Panc1 (cell line): Measurements from ENCODE around the gene ZC3HAV1.

ENCODE experiments used
- CTCF ChIP-seq: fragments of 450-650 bp; IDR thresholded peaks from 2 replicates; pipeline ENCODE4 v1.5.1; 2017; ENCODE audit warnings: mild to moderate bottlenecking
- POLR2AphosphoS5 ChIP-seq: IDR thresholded peaks from 2 replicates; pipeline ENCODE4 v1.6.1; 2012; ENCODE audit warnings: mild to moderate bottlenecking, low read depth, low read length, moderate library complexity
- SIN3A ChIP-seq: IDR thresholded peaks from 2 replicates; pipeline ENCODE4 v1.6.1; 2012; ENCODE audit warnings: low read depth, mild to moderate bottlenecking, low read length, moderate library complexity, borderline replicate concordance; ENCODE audit not compliant: insufficient read depth

DNA sequence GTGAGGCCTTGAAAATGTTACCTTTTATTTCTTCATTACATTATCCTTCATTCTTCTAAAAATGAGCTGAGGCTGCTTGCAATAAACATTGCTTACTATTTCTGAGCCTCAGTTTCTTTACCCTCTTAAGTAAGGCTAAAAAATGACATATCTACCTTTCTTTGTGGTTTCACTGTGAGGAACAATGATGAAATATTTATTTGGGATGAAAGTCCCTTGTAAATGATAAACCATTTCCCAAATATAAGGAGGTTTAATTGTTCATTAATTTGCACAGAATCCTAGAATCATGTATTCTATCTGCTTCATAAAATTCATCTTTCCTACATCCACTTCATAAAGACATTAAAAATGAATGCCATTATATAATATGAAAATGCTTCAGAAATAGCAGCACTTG lies 27.9 kb downstream of the ZC3HAV1 start:
- TF ChIP-seq CTCF, result no peak
- no peak for TF ChIP-seq POLR2AphosphoS5
- no peak for TF ChIP-seq SIN3A
